ENCODE data around the gene TBCE.

GRCh38 chr1:235327559-235328270 is 39.5 kb upstream of the TBCE start, which contains the start of gene ARID4B:
- TF ChIP-seq CTCF (conservative IDR thresholded peaks at IDR 0.05; ENCODE audit: low read length), result no peak
- TF ChIP-seq EZH2phosphoT487 (IDR thresholded peaks at IDR 0.05; ENCODE audit: borderline replicate concordance, low read depth, low read length), result no peak

Measured in OCI-LY7 (cell line).